HG03135 (cell line): ENCODE data around the gene SLC2A13.
"Not testable (repeated sequence)": the region's sequence is repeated elsewhere in the genome, so short reads cannot be mapped to it uniquely, and the experiment has no call there.

Source experiments
- ATAC-seq: cut with Tn5 transposase; IDR thresholded peaks from one replicate; pipeline ENCODE4 v1.9.1; 2021; ENCODE audit warnings: mild to moderate bottlenecking, moderate library complexity; ENCODE audit not compliant: unreplicated experiment

SLC2A13 gene

DNA sequence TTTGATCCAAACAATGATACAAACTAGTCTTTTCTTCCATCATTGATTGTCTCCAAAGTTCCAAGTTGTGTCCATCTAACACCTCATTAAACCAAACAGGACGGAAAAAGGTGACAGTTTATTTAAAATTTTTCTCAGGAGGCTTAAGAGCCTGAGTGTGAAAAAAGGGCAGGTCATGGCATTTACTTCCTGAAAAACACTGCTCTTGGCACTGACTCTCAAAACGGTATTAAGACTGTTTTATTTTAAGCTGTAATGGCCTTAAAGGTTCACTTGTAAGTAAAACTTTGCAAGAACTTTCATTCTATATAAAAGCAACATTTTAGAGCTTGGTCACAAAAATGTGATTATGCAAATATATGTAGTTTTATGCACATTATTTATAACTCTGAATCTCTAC is 222.5 kb downstream of the SLC2A13 start:
- ATAC-seq = no peak

DNA sequence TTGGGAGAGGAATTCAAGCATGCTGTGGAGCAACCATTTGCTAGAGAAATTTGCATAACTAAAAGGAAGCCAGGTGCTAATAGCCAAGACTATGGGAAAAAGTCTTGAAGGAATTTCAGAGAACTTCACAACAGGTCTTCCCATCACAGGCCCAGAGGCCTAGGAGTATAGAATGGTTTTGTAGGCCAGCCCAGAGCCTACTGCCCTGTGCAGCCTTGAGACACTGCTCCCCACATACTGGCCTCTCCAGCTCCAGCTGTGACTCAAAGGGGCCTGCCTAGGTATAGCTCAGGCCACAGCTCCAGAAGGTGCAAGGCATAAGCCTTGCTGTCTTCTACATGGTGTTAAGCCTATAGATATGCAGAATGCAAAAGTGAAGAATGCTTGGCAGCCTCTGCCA is 227.1 kb downstream of the SLC2A13 start:
- ATAC-seq = no peak

DNA sequence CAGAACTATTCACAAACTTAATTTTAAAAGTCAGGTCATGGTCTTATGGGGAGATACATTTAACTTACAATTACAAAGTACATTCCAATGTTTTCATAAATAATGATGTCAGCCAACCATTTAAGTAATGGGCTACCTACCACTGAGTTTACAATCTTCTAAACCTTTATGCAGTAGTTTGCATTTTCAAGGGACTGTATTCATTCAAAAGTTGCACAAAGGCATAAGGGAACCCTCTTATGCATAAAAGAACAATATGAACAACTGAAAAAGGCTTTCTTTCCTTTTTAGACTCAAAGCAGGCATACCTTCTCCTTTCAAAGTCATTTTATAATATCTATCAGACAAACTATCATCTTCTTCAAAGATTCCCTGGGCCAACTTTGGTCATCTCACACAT is 230.2 kb downstream of the SLC2A13 start:
- no peak for ATAC-seq

DNA sequence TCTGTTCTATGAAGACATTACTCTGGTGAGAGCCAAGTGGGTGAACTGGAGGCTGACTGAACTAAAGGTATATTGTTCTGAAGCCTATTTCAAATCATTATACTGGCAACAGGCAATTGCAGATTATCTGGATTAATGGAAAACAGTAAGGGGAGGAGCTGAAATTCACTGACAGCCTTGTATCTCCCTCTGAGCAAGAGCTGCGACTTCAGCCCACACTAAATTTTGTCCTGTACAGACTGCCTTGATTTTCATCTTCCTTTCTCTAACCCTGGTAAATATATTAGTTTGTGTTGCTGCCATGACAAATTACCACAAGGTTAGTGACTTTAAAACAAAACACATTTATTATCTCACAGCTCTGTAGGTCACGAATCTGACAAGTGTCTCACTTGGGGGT is 231.1 kb downstream of the SLC2A13 start:
- ATAC-seq = no peak

DNA sequence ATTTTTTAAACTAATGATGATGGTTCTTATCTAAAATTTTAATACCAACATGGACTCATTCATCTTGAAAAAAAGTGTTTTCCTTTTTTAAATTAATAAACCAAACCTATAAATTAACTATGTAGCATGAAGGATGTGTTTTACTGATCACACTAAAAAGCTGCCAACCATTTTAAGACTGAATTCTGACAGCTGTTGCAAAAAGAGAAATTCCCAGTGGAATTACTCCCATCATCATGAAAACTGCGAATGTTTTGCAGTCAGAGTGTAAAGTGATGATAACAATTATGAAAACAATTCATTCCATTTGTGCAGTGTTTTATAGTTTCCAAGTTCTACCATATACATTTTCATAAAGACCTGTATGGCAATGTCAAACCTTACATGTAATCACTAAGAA is 232.8 kb downstream of the SLC2A13 start:
- ATAC-seq = no peak

DNA sequence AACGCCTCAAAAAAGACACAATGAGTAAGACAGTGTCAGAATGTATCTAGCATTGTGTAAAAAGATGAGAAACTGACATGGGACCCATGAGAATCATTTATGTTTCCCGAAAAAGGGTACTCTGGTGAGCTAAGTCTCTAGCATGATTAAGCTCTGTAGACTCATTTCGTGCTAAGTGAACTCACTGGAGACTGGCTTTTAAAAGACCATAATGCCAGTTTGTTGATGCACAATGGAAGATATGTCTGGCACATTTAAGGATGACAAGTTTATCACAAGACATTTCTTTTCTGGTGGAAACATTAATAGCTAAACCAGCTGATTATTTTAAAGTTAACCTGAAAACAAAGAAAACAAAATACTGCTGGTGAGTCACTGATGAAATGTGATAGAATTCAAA is 233.5 kb downstream of the SLC2A13 start:
- no peak for ATAC-seq

DNA sequence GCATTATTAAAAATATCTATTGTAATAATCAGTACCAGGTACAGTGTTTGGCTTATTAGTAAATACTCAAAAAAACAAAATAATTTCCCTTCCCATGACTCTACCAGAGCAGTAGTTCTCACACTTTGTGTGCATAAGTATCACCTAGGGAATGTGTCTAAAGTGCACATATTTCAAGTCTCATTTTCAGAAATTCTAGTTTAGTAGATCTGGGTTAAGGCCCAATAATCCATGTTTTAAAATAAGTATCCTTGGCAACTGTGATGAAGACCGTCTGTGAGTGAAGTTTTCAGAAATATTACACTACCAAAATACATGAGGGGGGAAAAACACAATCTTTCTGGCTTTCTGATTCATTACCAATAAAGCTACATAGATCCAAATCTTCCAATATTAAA is 237.6 kb downstream of the SLC2A13 start:
- no peak for ATAC-seq

DNA sequence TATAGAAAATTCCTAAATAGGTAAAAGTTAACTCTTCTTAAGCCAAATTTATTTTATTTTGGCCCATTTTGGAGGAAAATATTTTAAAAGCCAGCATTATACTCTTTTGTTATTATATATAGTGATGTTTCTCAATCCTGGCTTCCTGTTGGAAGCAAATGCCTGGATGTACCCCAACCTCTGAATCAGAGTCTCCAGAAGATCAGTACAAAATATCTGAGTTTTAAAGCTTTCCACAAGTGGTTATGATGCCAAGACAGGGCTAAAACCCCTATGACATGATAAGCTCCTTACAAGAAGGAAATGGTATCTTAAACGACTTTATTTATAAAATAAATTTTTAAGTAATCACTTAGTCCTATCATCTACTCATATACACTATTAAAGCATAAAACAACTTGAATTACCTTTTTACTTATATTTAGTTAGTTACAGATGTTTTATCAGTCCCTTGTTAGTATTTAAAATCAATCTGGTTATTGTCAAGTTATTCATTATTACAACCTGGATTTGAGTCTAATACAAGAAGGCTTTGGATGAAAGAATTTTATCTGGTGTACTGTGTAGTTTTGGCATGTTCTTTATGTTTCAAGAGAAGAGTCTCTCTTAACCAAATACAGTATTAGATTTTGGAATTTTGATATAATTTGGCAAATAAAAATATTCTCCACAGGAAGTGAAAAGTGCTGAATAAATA is 238.1 kb downstream of the SLC2A13 start:
- no peak for ATAC-seq

DNA sequence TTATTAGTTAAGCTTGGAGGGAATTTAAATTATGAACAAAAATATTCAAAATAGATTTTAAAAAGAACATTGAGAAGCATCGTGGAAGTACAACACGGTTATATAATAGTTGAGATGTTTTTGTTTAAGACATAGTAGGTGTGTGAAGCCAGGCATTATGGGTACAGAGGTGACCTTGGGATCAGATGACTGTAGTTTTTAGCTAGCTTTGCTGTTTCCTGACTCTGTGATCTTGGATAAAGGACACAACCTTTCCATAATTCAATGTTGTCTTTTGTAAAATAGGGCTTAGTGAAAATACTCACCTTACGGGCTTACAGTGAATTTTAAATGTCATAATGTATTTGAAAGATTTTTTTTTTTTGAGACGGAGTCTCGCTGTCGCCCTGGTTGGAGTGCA is 239.7 kb downstream of the SLC2A13 start:
- no peak for ATAC-seq

DNA sequence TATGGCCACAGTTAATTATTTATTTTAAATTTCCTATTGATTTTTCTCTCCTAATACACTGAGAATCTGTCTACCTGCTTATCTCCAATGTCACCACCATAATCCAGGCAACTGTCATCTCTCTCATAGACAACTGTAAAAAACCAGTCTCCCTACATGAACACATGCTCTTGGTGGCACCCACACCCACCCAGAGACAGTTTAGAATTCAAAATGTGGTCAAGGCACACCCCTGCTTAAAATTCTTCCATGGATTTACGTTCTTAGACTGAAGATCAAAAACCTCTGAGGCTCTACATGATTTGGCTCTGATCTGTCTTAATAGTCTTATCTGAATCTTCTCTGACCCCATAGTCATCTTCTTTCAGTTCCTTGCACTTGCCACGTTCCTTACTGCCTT is 245.2 kb downstream of the SLC2A13 start:
- no peak for ATAC-seq

DNA sequence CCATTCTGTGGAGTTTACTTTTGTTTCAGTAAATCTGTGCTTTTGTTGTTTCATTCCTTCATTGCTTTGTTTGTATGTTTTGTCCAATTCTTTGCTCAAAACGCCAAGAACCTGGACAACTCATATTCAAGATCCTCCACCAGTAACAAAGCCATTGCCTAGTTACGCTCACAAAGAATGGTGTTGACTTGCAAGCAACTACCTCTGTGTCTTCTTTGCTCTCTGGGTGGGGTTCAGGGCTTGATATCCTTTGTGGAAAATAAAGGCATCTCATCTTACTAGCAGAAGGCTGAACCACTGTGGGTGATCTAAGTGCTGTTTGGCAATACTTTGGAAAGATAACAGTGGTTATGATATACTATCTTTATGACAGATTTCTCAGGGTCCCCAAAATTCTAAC is 252.9 kb downstream of the SLC2A13 start:
- no peak for ATAC-seq

DNA sequence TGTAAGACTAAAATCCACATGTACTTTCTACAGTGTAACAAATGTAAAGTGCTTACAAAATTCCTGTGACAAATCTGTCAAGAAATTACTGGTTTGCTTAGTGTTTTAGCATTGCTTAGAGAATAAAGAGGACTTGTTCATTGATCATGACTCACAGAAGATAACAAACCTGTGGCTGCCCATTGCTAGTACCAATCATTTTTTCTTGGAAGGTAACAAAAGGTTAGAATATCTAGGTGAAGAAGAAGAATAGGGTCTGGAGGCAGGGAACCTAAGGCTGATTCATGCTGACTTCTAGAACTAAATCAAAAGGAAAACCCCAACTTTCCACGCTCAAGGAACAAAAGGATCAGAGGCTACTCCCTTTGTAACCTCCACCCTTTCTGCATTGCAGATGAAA is 253.5 kb downstream of the SLC2A13 start:
- ATAC-seq = no peak

DNA sequence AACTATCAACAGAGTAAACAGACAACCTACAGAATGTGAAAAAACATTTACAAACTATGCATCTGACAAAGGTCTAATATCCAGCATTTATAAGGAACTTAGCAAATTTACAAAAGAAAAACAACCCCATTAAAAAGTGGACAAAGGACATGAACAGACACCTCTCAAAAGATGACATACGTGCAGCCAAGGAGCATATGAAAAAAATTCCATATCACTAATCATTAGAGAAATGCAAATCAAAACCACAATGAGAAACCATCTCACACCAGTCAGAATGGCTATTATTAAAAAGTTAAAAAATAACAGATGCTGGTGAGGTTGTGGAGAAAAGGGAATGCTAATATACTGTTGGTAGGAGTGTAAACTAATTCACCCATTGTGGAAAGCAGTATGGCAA is 257.7 kb downstream of the SLC2A13 start:
- not testable (repeated sequence) for ATAC-seq

DNA sequence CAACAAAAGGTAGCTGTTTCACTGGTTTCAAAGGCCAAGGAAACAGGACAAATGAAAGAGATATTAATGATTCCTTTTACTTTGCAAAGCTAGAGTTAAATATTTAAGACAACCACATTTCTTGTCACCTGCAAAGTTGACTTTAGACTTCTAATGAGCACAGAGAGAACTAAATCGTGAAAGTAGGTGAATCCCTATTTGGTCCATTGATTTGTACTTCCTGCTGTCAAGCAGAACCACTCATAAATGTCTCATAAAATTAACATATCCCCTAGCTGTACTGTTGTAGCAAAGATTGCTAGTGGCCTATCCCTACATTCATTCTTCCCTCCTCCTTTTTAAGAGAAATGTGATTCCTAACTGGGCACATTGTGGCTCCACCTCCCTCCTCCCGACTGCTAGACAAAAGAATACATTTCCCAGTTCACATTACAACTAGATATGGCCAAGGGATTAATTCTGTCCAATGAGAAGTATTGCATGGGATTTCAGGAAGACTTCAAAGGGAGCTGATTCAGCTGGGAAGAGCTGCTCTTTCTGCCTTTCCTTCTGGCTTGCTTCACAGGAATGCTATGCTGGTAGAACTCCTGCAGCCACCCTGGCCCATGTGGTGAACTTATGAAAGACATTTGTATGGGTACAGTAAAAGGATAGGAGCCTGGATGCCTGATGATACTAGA is 258.8 kb downstream of the SLC2A13 start:
- no peak for ATAC-seq

DNA sequence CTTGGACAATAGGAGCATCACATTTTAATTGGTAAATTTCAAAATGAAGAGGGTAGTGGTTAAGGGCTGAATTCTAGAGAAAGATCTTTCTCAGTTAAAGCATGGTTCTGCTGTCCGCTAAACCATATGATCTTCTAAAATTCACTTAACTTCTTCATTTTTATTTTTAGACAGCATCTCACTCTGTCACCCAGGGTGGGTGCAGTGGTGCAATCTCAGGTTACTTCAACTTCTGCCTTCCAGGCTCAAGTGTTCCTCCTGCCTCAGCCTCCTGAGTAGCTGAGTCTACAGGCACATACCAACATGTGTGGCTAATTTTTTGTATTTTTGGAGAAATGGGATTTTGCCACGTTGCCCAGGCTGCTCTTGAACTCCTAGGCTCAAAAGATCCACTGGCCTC is 259.6 kb downstream of the SLC2A13 start:
- ATAC-seq = no peak

DNA sequence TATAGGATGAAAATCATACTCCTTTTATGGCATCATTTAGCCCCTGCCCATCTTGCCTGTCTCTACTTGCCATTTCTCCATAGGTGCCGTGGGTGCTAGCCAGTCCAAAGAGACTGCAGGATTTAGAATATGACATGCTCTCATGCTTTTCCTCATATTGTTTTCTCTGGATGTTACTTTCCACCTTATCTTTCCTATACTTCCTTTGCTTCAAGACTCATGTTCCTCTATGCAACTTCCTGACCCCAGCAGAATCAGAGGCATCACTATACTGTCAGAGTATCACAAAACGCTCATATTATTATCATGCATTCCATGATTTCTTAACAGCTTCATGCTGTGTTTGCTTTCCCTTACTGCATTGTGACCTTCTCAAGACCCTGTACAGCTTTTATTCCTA is 265.5 kb downstream of the SLC2A13 start:
- ATAC-seq = no peak

DNA sequence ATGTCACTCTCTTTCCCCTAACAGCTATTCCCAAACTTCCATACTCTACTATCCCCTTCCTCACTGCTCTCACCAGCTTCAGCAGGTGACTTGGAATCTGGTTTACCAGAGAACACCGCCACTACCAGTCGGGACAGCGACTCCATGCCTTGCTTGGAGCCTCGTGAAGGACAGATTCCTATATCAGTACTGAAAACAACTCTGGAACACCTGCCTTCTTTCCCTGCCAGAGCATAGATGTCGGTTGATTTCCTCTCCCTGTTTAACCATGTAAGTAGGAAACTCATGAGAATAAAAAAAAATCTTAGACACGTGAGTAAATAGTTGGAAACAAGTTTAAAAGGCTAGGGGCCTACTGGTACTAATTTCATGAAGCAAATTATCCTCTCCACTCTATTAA is 266.8 kb downstream of the SLC2A13 start:
- ATAC-seq = no peak

DNA sequence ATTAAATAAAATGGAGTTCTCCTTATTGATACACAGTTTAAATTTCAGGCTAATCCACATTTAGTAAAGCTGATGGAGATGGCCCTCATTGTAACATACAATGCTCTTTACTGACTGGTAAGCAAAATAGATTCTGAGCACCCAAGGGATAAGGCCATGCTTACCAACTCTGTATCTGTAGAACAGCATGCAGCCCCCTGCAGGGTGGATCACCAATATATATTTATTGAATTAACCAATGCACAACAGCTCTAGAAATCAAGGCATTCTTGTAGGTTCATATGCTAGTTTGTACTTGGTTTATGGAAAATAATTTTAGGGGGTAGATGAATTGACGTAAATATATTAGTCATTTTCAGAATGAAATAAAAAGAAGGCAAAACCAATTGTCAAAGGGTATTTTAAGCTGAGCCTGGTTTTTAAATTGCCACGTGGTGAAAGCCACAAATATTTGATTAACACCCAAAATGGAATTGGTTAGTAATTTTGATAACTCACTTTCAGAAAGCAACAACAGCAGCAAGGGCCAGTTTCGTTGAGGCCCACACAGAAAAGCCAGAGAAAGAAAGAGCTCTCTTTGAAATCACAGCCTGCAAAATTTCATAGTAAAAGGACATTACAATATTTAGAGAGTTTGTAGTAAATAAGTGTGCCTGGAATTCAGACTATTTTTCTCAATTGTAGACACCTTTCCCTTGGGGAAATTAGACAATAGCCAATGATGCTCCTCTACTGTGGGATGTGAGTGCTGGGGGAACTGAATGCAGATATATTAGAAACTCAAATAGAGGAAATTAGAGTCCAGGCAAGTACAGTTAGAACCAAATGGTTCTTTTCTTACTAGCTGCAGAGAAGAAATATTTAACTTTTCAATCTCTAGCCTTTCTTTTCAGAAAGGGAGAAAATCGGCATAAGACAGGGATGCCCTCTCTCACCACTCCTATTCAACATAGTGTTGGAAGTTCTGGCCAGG is 270.1 kb downstream of the SLC2A13 start:
- ATAC-seq = peak; percentile 64

DNA sequence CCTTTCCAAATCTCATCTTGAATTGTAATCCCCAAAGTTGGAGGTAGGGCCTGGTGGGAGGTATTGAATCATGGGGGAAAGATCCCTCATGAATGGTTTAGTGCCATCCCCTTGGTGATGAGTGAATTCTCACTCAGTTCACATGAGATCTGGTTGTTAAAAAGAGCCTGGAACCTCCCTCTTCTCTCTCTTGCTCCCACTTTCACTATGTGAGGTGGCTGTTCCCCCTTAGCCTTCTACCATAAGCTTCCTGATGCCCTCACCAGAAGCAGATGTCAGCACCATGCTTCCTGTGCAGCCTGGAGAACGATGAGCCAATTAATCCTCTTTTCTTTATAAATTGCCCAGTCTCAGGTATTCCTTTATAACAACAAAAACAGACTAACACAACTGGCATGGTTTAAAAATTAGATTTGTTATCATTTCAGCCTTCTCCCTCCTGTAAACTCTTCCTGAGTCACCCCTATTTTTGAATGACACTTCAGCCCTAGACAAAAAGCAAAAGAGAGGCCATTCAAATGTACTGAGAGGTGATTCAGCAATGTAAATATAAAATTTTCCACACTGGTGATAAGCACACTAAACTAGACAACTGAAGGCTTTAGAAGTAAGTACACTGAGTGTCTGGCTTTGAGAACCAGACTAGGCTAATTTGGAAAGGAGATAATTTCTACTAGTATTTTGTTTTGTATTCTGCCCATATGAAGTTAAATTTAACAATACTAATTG is 274.1 kb downstream of the SLC2A13 start:
- ATAC-seq = no peak

DNA sequence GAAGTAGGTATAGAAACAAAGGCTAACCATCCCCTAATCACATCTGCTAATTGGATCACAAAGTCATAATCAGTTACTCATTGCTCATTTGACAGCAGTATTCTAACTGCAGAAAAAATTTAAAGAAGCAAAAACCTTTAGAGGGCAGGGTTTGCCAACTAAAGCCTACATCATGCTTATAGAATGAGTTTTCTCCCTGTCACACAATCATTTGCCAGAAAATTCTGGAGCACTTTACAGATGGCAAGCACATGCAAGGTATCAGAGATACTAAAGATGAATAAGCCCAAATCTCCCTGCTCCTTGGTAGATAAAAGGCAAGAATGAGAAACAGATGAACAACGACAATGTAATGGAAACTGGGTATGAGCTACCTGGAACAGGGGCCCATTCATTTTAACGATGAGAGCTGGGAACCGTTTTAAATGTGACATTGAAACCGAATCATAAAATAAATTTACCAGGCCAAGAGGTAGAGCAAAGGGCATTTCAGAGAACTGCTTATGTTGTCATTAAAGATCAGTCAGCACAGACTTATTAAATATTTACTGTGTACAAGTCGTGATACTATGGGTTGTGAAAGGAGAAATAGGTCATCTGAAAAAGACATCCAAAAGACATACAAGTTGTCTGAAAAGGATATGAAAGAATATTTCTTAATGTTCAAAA is 274.9 kb downstream of the SLC2A13 start:
- ATAC-seq = no peak
